ENCODE data around the gene CCNY.

CCNY gene

DNA sequence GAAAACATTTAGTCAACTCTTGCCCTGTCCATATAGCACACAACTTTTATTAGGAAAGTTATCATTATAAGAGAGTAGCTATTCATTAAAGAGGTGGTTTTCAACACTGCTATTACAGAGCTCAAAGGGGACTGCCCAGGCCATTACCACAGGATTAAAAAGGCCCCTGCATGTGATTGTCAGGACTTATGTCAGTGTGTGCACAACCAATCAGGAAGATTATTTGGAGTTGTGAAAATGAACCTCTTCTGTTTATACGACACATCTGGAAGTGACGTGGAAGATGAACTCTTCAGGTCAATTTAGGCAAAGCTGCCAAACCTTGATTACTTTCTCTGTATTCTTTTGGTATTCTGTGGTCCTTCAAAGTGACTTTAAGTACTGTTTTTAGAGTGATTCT is 14.7 kb downstream of the CCNY start:
- H3K4me3 ChIP-seq (ENCODE audit: low read length, poor library complexity, severe bottlenecking), result no peak overlapping the region
- H3K9me2 ChIP-seq (replicated peaks; ENCODE audit: low read depth, low read length), result no peaks in the 10 kb centered on the region
- H4K20me1 ChIP-seq (ENCODE audit: insufficient read depth, low read length, poor library complexity, severe bottlenecking), result peaks cover 80% of the 10 kb centered on the region
- H3K9ac ChIP-seq (ENCODE audit: low read depth, low read length, poor library complexity, severe bottlenecking), result peak overlapping the region; percentile 6
- no peak overlapping the region for H2AFZ ChIP-seq (ENCODE audit: low read length)
- peaks cover 100% of the 10 kb centered on the region for H3K79me2 ChIP-seq (ENCODE audit: insufficient read depth, low read length)
- peak overlapping the region; percentile 78 for H3K4me2 ChIP-seq (ENCODE audit: low read depth, low read length, poor library complexity, severe bottlenecking)
- H3K36me3 ChIP-seq (ENCODE audit: insufficient read depth, low read length), result peaks cover 5% of the 10 kb centered on the region; the same call in 1 of the 2 replicates
- no peaks in the 10 kb centered on the region for H3K27me3 ChIP-seq (ENCODE audit: insufficient read depth, low read length, poor library complexity, severe bottlenecking)
- H3F3A ChIP-seq (ENCODE audit: low read depth), result no peaks in the 10 kb centered on the region
- H3K9me3 ChIP-seq (ENCODE audit: insufficient read depth, low read depth, low read length), result no peaks in the 10 kb centered on the region
- H3K4me1 ChIP-seq (ENCODE audit: insufficient read depth, low read length, poor library complexity, severe bottlenecking), result peaks cover 87% of the 10 kb centered on the region
- TF ChIP-seq EZH2phosphoT487 (IDR thresholded peaks at IDR 0.05; ENCODE audit: borderline replicate concordance), result no peak
- TF ChIP-seq, protein P1, sequence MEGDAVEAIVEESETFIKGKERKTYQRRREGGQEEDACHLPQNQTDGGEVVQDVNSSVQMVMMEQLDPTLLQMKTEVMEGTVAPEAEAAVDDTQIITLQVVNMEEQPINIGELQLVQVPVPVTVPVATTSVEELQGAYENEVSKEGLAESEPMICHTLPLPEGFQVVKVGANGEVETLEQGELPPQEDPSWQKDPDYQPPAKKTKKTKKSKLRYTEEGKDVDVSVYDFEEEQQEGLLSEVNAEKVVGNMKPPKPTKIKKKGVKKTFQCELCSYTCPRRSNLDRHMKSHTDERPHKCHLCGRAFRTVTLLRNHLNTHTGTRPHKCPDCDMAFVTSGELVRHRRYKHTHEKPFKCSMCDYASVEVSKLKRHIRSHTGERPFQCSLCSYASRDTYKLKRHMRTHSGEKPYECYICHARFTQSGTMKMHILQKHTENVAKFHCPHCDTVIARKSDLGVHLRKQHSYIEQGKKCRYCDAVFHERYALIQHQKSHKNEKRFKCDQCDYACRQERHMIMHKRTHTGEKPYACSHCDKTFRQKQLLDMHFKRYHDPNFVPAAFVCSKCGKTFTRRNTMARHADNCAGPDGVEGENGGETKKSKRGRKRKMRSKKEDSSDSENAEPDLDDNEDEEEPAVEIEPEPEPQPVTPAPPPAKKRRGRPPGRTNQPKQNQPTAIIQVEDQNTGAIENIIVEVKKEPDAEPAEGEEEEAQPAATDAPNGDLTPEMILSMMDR (conservative IDR thresholded peaks at IDR 0.05; ENCODE audit: low read length), result no peak

- TF ChIP-seq, protein P1 (conservative IDR thresholded peaks at IDR 0.05; ENCODE audit: low read length), result no peak
- no peak for TF ChIP-seq EZH2phosphoT487 (IDR thresholded peaks at IDR 0.05; ENCODE audit: borderline replicate concordance)
- peak overlapping the region; percentile 61 for H3K4me3 ChIP-seq (ENCODE audit: low read length, poor library complexity, severe bottlenecking)
- H4K20me1 ChIP-seq (ENCODE audit: insufficient read depth, low read length, poor library complexity, severe bottlenecking), result peaks cover 70% of the 10 kb centered on the region
- peaks cover 87% of the 10 kb centered on the region for H3K4me1 ChIP-seq (ENCODE audit: insufficient read depth, low read length, poor library complexity, severe bottlenecking)
- H3K79me2 ChIP-seq (ENCODE audit: insufficient read depth, low read length), result peaks cover 100% of the 10 kb centered on the region
- no peaks in the 10 kb centered on the region for H3K27me3 ChIP-seq (ENCODE audit: insufficient read depth, low read length, poor library complexity, severe bottlenecking)
- H2AFZ ChIP-seq (ENCODE audit: low read length), result no peak overlapping the region
- H3K36me3 ChIP-seq (ENCODE audit: insufficient read depth, low read length), result peaks cover 5% of the 10 kb centered on the region; the same call in 1 of the 2 replicates
- H3K9me2 ChIP-seq (replicated peaks; ENCODE audit: low read depth, low read length), result no peaks in the 10 kb centered on the region
- H3K9me3 ChIP-seq (ENCODE audit: insufficient read depth, low read depth, low read length), result no peaks in the 10 kb centered on the region
- peak overlapping the region; percentile 78 for H3K4me2 ChIP-seq (ENCODE audit: low read depth, low read length, poor library complexity, severe bottlenecking)
- H3K9ac ChIP-seq (ENCODE audit: low read depth, low read length, poor library complexity, severe bottlenecking), result peak overlapping the region; percentile 26
- no peaks in the 10 kb centered on the region for H3F3A ChIP-seq (ENCODE audit: low read depth)
Measured at GRCh38 chr10:35352097-35352496, 15.8 kb downstream of the CCNY start.

DNA sequence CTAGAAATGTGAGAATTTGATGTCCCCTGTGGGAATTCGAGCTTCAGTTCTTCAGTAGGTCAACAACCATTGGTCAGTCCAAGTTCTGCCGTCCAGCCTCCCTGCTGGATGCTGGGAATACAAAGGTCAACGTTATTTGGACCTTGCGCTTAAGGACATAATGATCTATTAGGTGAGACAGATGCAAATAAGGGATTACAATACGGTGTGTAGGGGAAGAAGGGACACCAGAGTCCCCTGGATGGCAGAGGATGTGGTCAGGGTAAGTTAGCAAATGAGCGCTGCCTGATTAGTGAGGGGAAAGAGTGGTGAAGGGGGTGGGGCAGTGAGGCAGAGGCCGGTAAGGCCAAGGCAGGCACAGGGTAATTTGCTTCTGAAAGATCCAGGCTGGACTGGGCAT is 16.2 kb downstream of the CCNY start:
- H3K9me3 ChIP-seq (ENCODE audit: insufficient read depth, low read depth, low read length), result no peaks in the 10 kb centered on the region
- H3K9me2 ChIP-seq (replicated peaks; ENCODE audit: low read depth, low read length), result no peaks in the 10 kb centered on the region
- H3K79me2 ChIP-seq (ENCODE audit: insufficient read depth, low read length), result peaks cover 100% of the 10 kb centered on the region
- peak overlapping the region; percentile 61 for H3K4me3 ChIP-seq (ENCODE audit: low read length, poor library complexity, severe bottlenecking)
- peaks cover 5% of the 10 kb centered on the region; the same call in 1 of the 2 replicates for H3K36me3 ChIP-seq (ENCODE audit: insufficient read depth, low read length)
- H3K9ac ChIP-seq (ENCODE audit: low read depth, low read length, poor library complexity, severe bottlenecking), result peak overlapping the region; percentile 48
- TF ChIP-seq, protein P1 (conservative IDR thresholded peaks at IDR 0.05; ENCODE audit: low read length), result no peak
- TF ChIP-seq EZH2phosphoT487 (IDR thresholded peaks at IDR 0.05; ENCODE audit: borderline replicate concordance), result no peak
- no peaks in the 10 kb centered on the region for H3F3A ChIP-seq (ENCODE audit: low read depth)
- H2AFZ ChIP-seq (ENCODE audit: low read length), result no peak overlapping the region
- peak overlapping the region; percentile 78 for H3K4me2 ChIP-seq (ENCODE audit: low read depth, low read length, poor library complexity, severe bottlenecking)
- peaks cover 86% of the 10 kb centered on the region for H3K4me1 ChIP-seq (ENCODE audit: insufficient read depth, low read length, poor library complexity, severe bottlenecking)
- no peaks in the 10 kb centered on the region for H3K27me3 ChIP-seq (ENCODE audit: insufficient read depth, low read length, poor library complexity, severe bottlenecking)
- peaks cover 66% of the 10 kb centered on the region for H4K20me1 ChIP-seq (ENCODE audit: insufficient read depth, low read length, poor library complexity, severe bottlenecking)

Data from Loucy (cell line).